GM20000 (cell line): ENCODE data around the gene SCAF4.
"Not testable (repeated sequence)": the region's sequence is repeated elsewhere in the genome, so short reads cannot be mapped to it uniquely, and the experiment has no call there.

Source experiments
- DNase-seq: peaks from one replicate; pipeline ENCODE4 v3.0.0; 2012; ENCODE audit warnings: low spot score
- TF ChIP-seq, protein P1 (sequence below): IDR thresholded peaks from 2 replicates; pipeline ENCODE4 v1.5.1; 2012; ENCODE audit warnings: mild to moderate bottlenecking, control low read depth; ENCODE audit errors: extremely low read depth, missing control alignments

Gene SCAF4

DNA sequence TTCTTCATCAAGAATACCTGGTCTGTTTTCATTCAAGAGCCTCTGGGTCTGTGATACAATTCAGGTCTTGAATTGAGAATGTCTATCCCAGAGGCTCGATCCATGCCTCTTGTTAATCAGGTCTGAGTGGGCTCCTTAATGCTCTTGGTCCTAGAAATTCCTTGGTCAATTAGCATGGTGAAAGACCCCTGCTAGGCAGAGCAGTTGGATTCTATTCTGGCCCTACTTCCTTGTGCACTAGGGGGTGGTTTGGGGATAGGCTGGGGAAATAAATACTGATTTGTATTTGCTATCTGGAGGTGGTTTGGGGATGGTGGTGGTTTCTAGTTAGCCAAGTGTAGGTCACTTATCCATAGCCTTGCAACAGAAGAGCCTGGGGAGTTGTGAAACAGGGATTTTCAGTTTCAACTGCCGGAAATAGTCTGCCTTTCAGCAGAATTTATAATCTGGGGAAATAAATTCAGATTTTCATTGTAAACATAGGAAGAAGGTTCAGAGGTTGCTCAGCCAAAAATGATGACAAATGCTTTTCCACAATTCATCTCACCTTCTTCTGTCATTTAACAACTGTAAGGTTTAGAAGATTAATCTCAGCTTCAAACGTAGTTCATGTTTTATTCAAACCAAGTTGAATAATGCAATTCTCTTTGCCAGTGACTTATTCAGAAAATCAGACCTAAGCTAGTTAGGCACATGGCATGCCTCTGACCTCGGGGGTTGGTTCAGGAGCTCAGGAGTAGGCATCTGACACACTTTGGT is 22.2 kb upstream of the SCAF4 start:
- TF ChIP-seq, protein P1, sequence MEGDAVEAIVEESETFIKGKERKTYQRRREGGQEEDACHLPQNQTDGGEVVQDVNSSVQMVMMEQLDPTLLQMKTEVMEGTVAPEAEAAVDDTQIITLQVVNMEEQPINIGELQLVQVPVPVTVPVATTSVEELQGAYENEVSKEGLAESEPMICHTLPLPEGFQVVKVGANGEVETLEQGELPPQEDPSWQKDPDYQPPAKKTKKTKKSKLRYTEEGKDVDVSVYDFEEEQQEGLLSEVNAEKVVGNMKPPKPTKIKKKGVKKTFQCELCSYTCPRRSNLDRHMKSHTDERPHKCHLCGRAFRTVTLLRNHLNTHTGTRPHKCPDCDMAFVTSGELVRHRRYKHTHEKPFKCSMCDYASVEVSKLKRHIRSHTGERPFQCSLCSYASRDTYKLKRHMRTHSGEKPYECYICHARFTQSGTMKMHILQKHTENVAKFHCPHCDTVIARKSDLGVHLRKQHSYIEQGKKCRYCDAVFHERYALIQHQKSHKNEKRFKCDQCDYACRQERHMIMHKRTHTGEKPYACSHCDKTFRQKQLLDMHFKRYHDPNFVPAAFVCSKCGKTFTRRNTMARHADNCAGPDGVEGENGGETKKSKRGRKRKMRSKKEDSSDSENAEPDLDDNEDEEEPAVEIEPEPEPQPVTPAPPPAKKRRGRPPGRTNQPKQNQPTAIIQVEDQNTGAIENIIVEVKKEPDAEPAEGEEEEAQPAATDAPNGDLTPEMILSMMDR = no peak
- DNase-seq = no peak

DNA sequence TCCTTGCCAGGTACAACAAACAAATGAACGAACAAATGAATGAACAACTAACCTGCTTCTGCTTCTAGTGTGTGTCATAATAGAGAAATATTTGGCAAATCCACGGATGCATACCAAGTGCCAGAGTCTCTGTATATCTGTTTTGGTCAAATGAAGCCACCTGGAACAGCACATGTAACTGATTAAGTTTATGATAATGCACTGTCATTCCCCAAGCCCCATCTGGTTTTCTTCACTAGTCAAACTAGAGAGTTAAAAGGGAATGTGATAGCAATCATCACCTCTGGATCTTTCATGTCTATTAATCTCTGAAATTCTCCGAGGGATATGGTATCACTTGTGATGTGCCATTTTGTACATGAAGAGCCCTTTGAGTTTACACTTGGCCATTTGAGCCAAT is 21.0 kb upstream of the SCAF4 start:
- no peak for DNase-seq
- TF ChIP-seq, protein P1 = no peak

DNA sequence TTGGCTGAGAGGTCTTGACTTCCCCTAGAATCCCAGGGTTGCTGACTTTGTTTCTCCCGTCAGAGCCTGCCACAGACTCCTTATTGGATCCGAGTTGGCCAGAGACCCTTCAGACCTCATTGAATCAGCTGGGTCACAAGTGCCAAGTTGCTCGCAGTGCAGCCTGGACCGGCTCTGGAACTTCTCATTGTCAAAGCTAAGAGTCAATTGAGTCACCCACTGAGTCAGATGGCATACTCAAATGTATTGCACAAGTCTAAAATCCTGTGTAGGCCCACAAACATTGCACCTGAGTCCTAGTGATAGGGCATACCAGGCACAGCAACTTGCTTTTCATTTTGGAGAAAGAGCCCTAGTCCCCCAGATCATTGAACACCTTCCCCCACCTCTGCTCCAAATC is 20.4 kb upstream of the SCAF4 start:
- no peak for DNase-seq
- TF ChIP-seq, protein P1 = no peak

DNA sequence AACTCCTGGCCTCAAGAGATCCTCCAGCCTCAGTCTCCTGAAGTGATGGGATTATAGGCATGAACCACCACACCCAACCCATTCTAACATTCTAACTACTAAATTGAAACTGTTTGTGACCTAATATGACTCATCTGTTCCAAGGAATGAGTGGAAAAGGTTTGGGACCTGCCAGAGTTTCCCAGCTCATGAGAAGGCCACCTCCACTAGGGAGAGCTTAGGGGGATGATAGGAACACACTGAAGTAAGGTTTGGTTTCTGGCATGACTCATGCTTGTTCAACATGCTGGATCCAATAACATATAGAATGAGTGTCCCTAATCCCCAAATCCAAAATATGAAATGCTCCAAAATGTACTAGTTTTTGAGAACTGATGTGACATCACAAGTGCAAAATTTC is 18.9 kb upstream of the SCAF4 start:
- TF ChIP-seq, protein P1 = no peak
- DNase-seq = no peak

DNA sequence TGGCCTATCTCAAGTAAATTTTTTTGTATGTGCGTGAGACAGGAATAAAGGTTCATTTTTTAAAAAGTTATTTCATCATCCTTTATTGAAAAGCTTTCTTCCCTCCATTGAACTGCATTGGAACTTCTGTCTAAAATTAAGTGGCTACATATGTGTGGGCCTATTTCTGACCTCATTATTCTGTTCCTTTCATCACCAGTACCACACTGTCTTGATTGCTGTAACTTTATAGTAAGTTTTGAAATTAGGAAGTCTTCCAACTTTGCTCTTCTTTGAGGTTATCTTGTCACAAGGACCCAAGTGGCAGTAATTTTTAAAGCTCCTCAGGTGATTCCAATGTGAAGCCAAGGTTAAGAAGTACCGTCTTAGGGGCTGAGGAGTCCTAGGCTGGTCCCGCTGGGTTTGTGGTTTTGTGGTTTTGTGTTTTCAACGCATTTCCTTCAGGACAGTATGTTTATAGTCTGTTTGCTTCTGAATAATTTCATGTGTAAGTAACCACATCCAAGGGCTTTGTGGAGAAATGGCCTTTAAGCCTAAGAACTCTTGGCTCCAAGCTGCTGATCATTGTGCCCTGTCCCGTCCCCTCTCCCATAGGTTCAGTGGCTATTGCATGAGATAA is 12.4 kb upstream of the SCAF4 start:
- TF ChIP-seq, protein P1 = no peak
- no peak for DNase-seq

DNA sequence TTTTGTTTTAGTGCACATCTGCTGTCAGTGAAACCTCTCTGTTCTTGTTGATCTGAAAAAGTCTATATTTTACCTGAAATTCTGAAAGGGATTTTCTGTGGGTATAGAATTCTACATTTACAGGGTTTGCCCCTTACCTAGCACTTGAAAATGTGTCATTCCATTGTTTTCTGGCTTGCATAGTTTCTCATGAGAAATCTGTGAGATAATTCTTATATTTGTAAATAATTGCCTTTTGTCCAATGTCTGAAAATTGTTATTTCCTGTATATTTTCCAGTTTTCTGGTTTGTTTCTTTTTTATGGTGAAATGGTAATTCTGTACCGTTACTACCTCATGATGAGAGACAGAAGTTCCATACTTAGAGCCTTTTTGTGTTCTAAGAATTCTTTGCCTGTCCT is 11.8 kb upstream of the SCAF4 start:
- TF ChIP-seq, protein P1 = no peak
- DNase-seq = no peak

DNA sequence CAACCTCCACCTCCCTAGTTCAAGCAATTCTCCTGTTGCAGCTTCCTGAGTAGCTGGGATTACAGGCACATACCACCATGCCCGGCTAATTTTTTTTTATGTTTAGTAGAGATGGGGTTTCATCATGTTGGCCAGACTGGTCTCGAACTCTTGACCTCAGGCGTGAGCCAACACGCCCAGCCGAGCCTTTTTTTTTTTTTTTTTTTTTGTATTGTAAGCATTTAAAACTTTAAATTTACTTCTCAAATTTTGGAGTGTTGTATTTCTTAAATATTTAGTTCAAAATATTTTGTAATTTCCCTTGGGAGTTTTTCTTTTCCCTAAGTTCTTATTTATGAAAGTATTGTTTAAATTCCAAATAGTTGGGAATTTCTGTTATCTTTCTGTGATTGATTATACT is 9.2 kb upstream of the SCAF4 start:
- TF ChIP-seq, protein P1 = no peak
- DNase-seq = no peak

DNA sequence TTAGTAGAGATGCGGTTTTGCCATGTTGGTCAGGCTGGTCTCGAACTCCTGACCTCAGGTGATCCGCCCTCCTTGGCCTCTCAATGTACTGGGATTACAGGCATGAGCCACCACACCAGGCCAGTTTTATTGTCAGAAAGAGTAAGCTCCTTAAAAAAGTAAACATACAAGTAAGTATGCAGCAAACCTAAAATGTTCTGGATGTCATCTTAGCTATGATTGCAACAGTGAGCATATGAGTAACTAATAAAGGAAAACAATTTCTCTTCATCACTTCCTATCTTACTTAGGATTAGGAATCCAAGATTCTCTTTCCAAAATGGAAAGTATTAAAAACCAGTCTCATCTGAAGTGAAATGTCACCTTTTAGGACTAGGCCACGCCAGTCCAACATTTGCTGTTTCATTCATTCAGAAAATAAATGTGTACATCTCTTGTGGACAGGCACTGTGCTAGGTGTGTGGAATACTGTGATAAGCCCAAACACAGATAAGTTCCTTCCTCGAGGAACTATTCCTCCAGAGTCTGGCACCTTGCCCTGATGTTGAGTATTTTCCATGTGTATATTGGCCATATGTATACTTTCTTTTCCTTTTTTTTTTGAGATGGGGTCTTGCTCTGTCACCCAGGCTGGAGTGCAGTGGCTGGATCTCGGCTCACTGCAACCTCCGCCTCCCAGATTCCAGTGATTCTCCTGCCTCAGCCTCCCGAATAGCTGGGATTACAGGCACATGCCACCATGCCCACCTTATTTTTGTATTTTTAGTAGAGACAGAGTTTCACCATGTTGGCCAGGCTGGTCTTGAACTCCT is 5.9 kb upstream of the SCAF4 start:
- DNase-seq = not testable (repeated sequence)
